NOMO-1 (cell line): Measurements from ENCODE around the gene ITPR3.
A peak's percentile ranks its signal among the peaks of the same experiment; 100 is the strongest.
"Not testable (repeated sequence)": the region's sequence is repeated elsewhere in the genome, so short reads cannot be mapped to it uniquely, and the experiment has no call there.

Experiments used
- DNase-seq, 2 experiments: peaks; one replicate each; lab custom pipeline; 2025; ENCODE audit not compliant: unreplicated experiment in 2 of 2; lab: John Stamatoyannopoulos, UW

Gene ITPR3

DNA sequence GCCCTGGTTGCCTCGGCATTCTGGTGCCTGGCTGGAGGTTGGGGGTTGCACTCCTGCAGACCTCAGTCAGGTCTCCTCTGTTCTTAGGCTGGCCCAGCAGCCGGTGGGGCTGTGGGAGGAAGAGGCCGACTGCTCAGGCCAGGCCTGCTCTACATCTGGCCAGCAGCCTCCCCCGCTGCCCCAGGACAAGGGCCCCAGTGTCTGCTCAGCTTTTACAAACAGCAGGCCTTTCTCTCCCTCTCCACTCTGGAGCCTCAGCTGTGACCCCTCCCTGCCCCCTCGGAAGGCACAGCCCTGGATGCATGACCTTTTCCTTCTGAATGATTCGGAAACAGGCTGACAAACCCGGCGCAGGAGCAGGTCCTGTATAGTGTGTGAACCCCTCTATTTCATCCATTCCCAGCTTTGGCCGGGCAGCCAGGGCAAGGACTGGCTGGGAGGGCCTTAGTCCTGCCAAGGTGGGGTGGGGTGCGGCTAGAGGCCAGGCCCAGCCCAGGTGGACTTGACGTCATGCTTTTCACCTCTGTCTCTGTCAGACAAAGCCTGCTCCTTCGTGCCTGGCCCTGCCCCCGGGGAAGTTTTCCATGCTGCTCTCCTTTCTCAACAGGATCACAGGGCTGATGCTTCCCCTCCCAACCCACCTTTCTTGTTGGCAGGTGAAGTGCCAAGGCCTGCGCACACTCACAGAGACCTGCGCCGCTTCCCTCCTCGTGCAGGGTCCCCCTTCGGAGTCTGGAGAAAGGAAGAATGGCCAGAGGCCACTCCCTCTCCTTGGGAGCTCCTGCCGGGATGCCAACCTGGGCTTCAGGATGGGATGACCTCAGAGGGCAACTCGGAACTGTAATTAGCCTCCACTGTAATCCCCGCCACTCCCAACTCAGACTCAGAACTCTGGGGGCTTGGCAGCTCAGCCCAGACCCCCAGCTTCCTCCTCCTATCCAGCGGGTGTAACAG, 10.1 kb upstream of the ITPR3 start:
- no peak for DNase-seq

GRCh38 chr6:33613146-33613794, 7.9 kb upstream of the ITPR3 start:
- DNase-seq: no peak

DNA sequence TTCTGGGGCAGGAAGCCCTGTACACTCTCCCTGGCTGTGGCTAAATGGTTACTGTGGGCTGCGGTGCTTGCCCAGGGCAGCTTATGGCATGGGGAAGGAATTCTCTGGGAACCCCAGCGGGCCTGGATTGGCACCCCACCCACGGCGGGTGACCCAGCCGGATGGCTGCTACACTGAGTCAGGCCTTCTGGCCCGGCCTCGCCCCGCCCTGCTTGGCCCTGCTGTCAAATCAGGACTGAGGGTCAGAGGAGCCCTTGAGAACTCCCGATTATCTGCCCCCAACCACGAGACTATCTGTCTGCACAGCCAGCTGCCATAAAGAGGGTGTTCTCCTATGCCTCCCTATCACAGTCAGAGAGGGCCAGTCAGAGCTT, 7.3 kb upstream of the ITPR3 start:
- no peak for DNase-seq

DNA sequence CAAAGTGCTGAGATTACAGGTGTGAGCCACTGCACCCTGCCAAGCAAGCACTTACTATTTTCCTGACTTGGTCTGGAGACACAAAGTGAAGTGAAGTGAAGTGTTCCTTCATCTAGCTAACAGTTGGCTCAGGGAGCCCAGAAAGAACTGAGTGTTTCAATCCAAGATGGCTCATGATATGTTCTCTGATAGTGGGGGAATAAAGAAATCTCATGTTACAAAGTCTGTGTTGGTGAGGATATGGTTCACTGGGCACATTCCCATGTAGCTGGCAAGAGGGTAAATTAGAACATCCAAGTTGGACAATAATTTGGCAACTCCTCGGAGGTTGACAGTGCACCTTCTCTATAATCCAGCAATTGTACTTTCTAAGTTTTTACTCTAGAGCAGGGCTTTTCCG, 5.0 kb upstream of the ITPR3 start:
- DNase-seq: no peak

DNA sequence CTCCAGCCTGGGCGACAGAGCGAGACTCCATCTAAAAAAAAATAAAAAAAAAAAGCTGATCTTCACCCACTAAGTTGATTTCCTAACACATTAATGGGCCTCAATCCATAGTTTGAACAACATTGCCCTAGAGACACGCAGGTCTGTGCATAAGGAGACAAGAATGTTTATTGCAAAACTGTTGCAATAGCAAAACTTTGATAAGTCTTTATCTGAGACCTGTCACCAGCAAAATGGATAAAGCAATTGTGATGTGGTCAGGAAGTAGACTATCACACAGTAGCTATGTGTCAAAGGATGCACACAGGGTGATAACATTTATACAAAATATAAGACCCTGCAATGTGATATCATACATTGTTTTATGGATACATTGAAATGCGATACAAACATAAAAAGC, 4.2 kb upstream of the ITPR3 start:
- DNase-seq: no peak

GRCh38 chr6:33619166-33619840, 1.8 kb upstream of the ITPR3 start:
- no peak for DNase-seq

GRCh38 chr6:33620158-33620855, 815 bp upstream of the ITPR3 start:
- DNase-seq: peak; percentile 26 to 49

DNA sequence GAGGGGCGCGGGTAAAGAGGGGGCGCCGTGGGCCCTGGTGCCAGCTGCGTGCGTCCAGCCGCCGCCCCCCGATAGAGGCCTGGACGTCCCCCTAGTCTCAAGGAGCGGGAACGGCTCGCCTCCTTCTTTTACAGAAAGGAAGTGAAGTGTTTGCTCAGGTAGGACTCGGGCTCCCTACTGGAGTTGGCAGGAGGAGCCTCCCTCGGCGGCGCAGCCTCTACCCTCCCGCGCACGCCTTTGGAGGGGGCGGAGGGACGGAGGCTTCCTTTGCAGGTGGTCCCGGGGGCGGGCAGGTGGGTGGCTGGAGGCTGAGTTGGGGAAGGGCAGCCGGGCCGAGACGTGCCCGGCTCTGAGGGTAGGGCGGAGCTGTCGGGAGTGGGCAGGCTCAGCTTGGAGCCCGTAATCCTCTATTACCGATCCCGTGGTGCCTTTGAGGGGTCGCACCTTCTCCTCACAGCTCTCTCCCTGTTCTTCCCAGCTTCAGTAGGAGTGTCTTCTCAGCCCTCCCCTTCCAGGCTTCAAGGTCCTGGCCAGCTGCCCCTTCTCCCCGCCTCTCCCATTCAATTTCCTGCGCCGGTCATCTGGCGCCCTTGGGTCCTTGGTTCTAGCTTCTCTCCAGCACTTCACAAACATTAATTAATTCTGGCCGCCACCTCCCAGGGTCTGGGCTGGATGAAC, 728 bp downstream of the ITPR3 start:
- DNase-seq: no peak

- no peak for DNase-seq
Measured at GRCh38 chr6:33622456-33623431, 1.6 kb downstream of the ITPR3 start.

DNA sequence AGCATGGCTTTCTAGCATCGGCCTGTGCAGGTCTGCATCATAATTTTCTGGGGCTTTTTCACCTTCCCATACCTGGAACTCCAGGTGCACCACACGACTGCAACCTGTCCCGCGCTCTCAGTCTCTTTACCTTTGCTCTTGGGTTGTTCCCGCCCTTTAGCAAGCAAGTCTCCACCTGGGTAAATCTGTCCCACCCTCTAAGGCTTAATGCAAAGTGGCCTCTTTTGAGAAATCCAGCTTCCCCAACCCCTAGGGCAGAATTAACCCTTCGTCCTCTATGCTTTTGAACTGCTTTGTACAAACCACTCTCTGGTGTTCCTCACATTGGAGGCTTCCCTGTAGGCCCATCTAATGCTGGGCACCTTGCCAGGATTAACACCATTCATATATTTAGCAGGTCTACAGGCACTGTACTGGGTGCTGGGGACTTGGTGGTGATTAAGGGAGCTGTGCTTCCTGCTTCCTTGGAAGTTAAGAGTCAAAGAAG, 2.8 kb downstream of the ITPR3 start:
- DNase-seq: no peak

- no peak for DNase-seq
Measured at GRCh38 chr6:33624856-33625255, 3.7 kb downstream of the ITPR3 start.

DNA sequence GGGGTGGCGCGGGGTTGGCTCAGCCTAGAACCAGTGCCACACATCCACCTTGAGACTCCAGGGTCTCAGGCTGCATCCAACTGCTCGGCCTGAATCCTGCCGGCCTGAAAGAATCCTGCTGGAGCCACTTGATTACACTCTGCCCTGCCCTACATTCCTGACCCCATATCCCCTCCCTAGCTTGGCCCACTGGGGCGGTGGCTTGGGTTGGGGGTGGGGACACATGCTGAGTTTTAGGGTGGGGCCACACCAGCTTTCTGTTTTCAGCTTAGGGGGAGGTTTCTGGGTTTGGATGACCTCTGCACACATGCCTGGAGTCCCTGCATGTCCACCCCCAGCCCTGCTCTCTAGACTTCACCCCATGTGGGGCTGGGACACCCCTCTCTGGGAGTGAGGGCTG, 6.8 kb downstream of the ITPR3 start:
- no peak for DNase-seq

GRCh38 chr6:33628401-33628964, 7.4 kb downstream of the ITPR3 start:
- DNase-seq: no peak

DNA sequence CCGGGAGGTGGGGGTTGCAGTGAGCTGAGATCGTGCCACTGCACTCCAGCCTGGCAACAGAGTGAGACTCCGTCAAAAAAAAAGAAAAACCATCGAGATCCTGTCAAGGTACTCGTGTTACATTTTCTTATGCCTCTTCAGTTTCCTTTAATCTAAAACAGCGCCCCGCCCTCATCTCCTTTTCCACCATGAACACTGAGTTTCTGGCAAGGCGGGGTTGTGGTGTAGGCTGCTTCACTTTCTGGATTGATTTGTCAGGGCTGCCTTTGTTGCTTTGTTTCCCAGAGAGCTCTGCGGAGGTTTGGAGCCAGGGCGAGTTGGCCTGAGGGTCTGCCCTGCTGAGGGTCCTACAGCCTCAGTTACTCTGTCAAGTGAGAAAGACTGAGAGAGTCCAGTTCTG, 8.9 kb downstream of the ITPR3 start:
- no peak for DNase-seq

GRCh38 chr6:33631521-33631920, 10.4 kb downstream of the ITPR3 start:
- DNase-seq: not testable (repeated sequence)

- no peak for DNase-seq
Measured at GRCh38 chr6:33631971-33632557, 10.9 kb downstream of the ITPR3 start.

DNA sequence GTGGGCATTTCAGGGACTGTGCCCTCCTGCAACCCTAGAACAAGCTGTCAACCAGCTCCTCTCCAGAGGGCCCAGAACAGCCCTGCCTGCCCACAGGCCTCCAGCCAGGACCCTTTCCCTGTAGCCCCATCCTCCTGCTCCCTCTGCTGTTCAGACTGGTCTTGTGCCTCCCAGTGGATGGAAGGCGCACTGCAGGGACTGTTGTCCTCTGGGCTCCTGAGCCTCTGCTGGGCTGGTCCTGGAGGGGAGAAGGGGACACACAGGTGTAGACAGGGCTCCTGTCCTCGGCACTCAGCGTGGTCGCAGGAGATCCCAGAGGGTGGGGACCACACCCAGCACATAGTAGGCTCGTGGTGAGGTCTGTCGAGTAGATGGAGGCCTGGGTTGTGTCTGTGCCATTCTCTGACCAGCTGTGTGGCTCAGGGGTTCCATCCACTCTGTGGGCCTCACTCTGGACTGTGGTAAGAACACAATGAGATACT, 11.5 kb downstream of the ITPR3 start:
- no peak for DNase-seq

GRCh38 chr6:33633084-33633461, 12.0 kb downstream of the ITPR3 start:
- no peak for DNase-seq
